Stimulated activated CD4-positive, alpha-beta T cell treated with anti-CD3 and anti-CD28 coated beads, Interleukin-15, amount 100 ng/mL, for 1 hour (primary cell): Measurements from ENCODE around the gene ISYNA1.

Experiments used
- DNase-seq, 2 donors: peaks; one replicate each; pipeline ENCODE4 v3.0.0-alpha.2; 2020; ENCODE audit warnings: low read depth in 1 of 2, low spot score in 1 of 2

Gene ISYNA1

DNA sequence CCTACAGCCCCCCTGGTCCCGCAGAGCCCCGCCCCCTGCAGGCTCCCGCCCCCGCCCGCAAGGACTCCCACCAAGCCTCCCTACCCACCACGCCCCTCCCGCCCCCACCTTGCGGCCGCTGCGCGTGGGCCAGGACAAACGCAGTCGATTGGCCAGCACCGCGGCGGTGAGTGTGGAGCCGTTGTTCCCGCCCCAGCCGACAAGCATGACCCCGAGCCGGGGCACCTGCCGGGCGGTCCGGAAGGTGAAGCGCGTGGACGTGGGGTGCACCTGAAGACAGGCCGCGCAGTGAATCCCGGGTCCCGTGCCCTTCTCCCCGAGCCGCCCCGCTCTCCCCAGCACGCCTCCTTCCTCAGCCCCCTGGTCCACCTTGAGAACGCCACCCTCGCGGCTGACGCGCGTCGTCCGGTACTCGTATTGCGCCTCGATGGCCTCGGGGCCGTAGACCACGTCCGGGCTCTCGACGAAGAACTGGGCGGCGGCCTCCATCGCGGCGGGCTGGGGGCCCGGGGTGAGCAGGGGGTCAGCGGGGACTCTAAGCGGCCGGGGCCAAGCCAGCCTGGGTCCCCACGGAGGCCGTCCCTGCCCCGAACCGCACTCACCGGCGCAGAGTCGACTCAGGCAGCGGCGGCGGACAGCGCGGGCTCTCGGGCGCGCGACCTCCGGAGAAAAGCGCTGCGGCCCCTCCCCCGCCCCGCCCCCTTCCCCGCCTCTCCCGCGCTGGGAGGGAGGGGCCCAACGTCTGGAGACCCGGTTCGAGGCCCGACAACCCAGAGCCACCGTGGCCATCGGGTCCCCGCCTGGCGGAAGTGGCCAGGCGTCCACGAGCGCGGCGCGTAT lies at the start of gene ISYNA1:
Gene ISYNA1, minus strand, starts transcription at position 643 of the 840 bp plus-strand sequence. Its CDS starts 154 bp downstream, at position 489.
- no peak for DNase-seq

- no peak for DNase-seq
These were observed 48.8 kb upstream of the ISYNA1 start for GRCh38 chr19:18486746-18487145.

GRCh38 chr19:18484992-18485391 lies 47.1 kb upstream of the ISYNA1 start:
- no peak for DNase-seq

- no peak for DNase-seq
These were observed 45.4 kb upstream of the ISYNA1 start for GRCh38 chr19:18483119-18483890.

- no peak for DNase-seq
These were observed 43.7 kb upstream of the ISYNA1 start for GRCh38 chr19:18481505-18482222.

- no peak for DNase-seq
These were observed 42.2 kb upstream of the ISYNA1 start for GRCh38 chr19:18480006-18480691.

- no peak for DNase-seq
These were observed 40.8 kb upstream of the ISYNA1 start for GRCh38 chr19:18478545-18479311.

DNA sequence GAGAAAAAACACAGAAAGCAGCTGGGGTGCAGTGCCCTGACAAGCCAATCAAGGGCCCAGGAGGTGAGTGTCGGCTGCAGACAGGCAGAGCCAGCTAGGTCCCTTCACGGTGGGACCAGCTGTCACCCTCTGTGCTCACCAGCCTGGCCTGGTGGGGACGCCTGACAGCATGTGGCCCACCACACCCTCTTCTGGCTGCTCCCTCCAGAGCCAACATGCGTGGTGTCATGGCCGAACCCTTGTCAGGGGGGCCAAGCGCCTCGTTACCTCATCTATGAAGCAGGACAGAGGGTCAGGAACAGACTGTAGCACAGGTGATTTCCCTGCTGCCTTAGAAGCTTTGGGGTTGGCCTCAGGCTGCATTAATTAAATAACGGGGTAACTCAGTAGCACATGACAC lies 40.0 kb upstream of the ISYNA1 start:
- DNase-seq = no peak

GRCh38 chr19:18477042-18477779 lies 39.3 kb upstream of the ISYNA1 start:
- DNase-seq = no peak

DNA sequence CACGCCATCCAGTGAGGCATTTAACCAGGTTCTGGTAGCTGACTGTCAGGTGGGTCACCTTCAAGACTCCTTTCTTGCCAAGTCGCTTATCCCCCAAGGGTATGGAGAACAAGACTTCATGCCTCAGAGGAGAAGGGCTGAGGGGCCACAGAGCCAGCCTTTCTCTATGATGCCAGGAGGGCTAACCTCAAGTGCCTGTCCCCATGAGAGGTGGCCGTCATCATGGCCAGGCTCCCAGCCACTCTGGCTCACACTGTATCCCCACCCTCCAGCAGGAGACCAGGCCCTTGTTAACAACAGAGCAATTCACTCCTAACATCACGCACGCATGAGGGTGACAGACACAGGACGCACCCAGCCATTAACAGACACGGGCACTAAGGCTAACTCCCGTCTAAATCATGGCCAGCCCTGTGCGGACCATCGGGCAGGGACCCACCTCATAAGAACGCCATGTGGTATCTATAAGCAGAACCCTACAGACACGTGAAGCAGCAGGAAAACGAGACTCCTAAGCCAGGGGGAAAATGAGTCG lies 38.6 kb upstream of the ISYNA1 start:
- DNase-seq = no peak

GRCh38 chr19:18475762-18476331 lies 37.9 kb upstream of the ISYNA1 start:
- no peak for DNase-seq

DNA sequence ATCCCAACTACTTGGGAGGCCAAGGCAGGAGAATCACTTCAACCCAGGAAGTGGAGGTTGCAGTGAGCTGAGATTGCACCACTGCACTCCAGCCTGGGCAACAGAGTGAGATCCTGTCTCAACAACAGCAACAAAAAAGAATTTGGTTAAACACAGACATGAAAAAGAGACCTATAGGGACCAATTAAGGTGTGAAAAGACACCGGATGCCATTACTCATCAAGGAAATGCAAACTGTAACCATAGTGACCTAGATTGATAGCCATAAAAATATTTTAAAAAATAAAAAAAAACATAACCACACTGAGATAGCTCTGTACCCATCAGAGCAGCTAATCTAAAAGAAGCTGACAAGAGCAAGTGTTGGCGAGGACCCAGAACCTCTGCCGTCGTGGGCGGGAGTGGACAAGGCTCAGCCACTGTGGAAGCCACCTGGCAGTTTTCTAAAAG lies 37.1 kb upstream of the ISYNA1 start:
- no peak for DNase-seq

GRCh38 chr19:18474366-18474887 lies 36.5 kb upstream of the ISYNA1 start:
- DNase-seq = no peak

DNA sequence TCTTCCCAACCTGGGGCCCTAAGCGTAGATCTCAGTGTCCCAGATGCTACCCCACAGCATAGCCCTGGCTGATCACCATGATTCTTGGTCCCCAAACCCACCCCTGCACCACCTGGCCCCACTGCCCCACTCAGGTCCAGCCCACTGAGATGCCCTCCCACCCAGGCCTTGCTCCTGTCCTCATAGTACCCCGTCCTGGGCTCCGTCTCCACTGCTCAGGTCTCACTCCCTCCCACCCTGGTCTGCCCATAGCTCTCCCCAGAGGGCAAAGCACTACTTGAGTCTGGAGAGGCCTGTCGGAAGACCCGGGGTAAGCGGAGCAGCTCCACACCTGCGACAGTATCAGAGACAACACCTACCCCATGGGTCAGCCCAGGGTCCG lies 35.8 kb upstream of the ISYNA1 start:
- DNase-seq = no peak

DNA sequence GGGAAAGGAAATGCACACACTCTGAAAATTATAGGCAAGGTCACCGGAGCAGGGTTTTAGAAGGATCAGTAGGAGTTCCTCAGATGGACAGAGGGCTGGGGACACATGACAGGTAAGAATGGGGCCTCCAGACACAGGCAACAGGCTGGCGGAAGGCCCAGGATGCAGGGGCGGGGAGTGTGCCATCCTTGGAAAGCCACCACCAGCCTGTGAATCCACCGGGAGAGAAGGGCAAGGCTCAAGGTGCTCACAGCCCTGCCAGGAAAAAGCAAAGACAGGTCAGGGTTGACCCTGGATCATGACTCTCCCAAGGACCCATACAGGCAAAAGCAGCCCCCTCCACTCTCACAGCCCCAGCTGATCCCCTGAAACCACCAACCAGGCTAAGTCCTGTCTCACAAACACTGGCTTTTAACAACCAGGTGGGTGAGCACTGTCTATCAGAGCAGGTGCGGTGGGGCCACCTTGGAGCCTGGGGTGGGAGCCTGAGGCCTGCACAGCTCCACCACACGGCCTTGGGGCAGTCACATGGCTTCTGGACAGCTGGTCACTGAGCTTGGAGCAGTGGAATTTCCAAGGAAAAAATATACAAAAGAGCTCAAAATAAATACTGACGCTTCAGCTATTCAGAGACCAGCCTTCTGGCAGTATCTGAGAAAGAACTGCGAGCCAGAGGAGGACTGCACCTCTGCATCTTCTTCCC lies 35.2 kb upstream of the ISYNA1 start:
- no peak for DNase-seq

GRCh38 chr19:18470787-18471186 lies 32.9 kb upstream of the ISYNA1 start:
- no peak for DNase-seq

DNA sequence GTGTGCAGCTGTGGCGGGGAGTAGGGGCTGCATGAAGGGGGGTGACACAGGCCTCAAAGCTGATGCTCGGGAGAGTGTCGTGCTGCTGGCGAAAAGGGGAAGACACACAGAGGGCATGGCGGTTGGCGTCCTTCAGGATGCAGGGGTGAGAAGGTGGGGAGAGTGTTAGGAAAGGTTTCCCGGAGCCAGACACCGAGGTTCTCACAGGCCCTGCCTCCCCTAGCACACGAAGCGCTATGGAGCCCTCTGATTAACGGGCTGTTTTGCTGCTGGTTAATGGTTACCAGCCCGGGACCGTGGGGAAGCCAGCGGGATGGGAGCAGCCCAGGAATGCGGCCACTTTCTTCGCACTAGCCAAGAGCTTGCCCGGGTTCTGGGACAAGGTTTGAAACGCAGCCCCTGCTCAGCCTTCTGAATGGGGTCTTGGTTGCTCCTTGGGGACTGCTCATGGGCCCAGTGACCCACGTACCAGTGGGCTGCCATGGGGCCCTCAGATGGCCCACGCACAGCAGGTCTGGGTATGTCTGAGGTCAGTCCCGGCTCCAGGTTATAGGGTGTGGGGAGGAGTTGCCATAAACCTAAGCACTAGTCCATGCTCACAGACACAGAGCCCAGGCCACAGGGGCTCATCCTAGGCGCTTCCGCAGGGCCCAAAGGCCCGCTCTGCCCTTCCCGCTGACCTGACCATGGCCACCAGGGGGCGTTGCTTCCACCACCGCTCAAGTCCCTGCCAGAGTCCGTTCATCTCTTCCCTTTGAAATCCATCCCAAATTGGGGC lies 31.3 kb upstream of the ISYNA1 start:
- DNase-seq = peak; percentile 32 to 54
